NCI-H345 (cell line): Measurements from ENCODE around the gene KLF9.
"Not testable (repeated sequence)": the region's sequence is repeated elsewhere in the genome, so short reads cannot be mapped to it uniquely, and the experiment has no call there.

Experiments
- DNase-seq: peaks from one replicate; lab custom pipeline; 2025; lab: John Stamatoyannopoulos, UW

KLF9 gene

GRCh38 chr9:70405808-70406433, 8.5 kb downstream of the KLF9 start:
- DNase-seq, result no peak

GRCh38 chr9:70404261-70404660, 10.2 kb downstream of the KLF9 start:
- no peak for DNase-seq

GRCh38 chr9:70403618-70404025, 10.8 kb downstream of the KLF9 start:
- DNase-seq, result no peak

- DNase-seq, result no peak
Observed at GRCh38 chr9:70403166-70403565, 11.3 kb downstream of the KLF9 start.

- no peak for DNase-seq
Observed at GRCh38 chr9:70402213-70402612, 12.2 kb downstream of the KLF9 start.

GRCh38 chr9:70401241-70401640, 13.2 kb downstream of the KLF9 start:
- DNase-seq, result not testable (repeated sequence)

GRCh38 chr9:70400107-70400892, 14.2 kb downstream of the KLF9 start:
- DNase-seq, result no peak

GRCh38 chr9:70399141-70399540, 15.3 kb downstream of the KLF9 start:
- DNase-seq, result no peak

- DNase-seq, result no peak
Observed at GRCh38 chr9:70398145-70398556, 16.3 kb downstream of the KLF9 start.

- no peak for DNase-seq
Observed at GRCh38 chr9:70395652-70396051, 18.8 kb downstream of the KLF9 start.

GRCh38 chr9:70392850-70393249, 21.6 kb downstream of the KLF9 start:
- DNase-seq, result no peak

GRCh38 chr9:70392189-70392588, 22.3 kb downstream of the KLF9 start:
- peak; percentile 8 for DNase-seq

- no peak for DNase-seq
Observed at GRCh38 chr9:70390933-70391341, 23.5 kb downstream of the KLF9 start.

- DNase-seq, result no peak
Observed at GRCh38 chr9:70389621-70390266, 24.7 kb downstream of the KLF9 start.

- no peak for DNase-seq
Observed at GRCh38 chr9:70389188-70389587, 25.3 kb downstream of the KLF9 start.

- DNase-seq, result no peak
Observed at GRCh38 chr9:70387663-70388062, 26.8 kb downstream of the KLF9 start.

- DNase-seq, result no peak
Observed at GRCh38 chr9:70385426-70385825, 29.0 kb downstream of the KLF9 start.

GRCh38 chr9:70382709-70383605, 31.5 kb downstream of the KLF9 start:
- no peak for DNase-seq

GRCh38 chr9:70382046-70382708, 32.3 kb downstream of the KLF9 start:
- no peak for DNase-seq

GRCh38 chr9:70374962-70375618, 39.4 kb downstream of the KLF9 start:
- DNase-seq, result no peak
